ENCODE measurements around the gene ABCC8. TPM values are rescaled to one million over a fixed set of nuclear protein-coding genes. Genes with fewer than 3 reads are reported as not detected.
A peak's percentile ranks its signal among the peaks of the same experiment; 100 is the strongest.

ABCC8 gene
- total and polyA plus RNA-seq, 2 experiments from 2014 or later = 2.0 to 3.4 TPM

DNA sequence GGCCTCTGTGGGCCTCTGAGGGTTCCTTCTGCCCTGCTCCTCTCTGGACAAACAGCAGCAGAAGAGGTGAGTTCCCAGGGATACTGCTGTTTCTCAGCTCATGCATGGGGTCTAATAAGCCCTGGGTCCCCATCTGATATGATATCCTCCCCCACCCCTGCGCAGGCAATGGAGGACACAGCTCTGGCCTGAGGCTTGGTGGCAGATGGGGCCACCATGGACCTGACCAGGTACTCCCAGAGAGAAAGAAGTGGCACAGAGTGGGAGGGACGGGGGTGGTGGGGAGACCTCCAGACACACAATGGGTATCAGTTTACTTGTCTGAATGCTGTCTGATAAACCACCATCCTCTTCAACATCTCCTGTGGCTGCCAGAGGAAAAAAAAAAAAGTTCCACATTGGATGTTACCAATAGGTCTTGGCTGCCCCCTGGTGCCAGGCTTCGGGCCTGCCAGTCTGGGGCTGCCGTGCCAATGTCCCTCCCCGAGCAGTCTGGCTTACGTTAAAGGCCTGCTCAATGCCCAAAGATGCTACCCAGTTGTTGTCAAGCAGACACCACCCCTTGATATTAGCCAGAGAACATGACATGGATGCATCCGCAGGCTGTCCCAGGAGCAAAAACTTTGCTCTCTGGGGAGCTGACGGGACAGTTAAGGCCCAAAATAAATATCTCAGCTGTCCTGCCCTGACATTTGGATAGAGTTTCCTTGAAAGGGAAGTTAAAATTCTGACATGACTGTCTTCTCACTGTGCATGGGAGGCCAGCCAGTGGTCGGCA, 27.9 kb upstream of the ABCC8 start:
- DNase-seq (ENCODE audit: low spot score) (peak; percentile 89), ATAC-seq (peak; percentile 86)
- no peaks in the 10 kb centered on the region for H3F3A ChIP-seq (replicated peaks; ENCODE audit: low read depth)
- H3K36me3 Mint-ChIP-seq (ENCODE audit: low read depth) = no peaks in the 10 kb centered on the region; the same call in 2 of the 3 replicates
- H3K4me3 Mint-ChIP-seq = no peak overlapping the region
- TF ChIP-seq ZNF114 (CRISPR knock-in tag; IDR thresholded peaks at IDR 0.05) (no peak), NANOG (IDR thresholded peaks at IDR 0.05; ENCODE audit: borderline replicate concordance) (no peak)
- TF ChIP-seq, protein P1, sequence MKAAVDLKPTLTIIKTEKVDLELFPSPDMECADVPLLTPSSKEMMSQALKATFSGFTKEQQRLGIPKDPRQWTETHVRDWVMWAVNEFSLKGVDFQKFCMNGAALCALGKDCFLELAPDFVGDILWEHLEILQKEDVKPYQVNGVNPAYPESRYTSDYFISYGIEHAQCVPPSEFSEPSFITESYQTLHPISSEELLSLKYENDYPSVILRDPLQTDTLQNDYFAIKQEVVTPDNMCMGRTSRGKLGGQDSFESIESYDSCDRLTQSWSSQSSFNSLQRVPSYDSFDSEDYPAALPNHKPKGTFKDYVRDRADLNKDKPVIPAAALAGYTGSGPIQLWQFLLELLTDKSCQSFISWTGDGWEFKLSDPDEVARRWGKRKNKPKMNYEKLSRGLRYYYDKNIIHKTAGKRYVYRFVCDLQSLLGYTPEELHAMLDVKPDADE (IDR thresholded peaks at IDR 0.05) = no peak
- TF ChIP-seq, protein P2, sequence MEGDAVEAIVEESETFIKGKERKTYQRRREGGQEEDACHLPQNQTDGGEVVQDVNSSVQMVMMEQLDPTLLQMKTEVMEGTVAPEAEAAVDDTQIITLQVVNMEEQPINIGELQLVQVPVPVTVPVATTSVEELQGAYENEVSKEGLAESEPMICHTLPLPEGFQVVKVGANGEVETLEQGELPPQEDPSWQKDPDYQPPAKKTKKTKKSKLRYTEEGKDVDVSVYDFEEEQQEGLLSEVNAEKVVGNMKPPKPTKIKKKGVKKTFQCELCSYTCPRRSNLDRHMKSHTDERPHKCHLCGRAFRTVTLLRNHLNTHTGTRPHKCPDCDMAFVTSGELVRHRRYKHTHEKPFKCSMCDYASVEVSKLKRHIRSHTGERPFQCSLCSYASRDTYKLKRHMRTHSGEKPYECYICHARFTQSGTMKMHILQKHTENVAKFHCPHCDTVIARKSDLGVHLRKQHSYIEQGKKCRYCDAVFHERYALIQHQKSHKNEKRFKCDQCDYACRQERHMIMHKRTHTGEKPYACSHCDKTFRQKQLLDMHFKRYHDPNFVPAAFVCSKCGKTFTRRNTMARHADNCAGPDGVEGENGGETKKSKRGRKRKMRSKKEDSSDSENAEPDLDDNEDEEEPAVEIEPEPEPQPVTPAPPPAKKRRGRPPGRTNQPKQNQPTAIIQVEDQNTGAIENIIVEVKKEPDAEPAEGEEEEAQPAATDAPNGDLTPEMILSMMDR (conservative IDR thresholded peaks at IDR 0.05; ENCODE audit: low read depth in 2 of 2) = peak; percentile 85 to 89
- H3K27me3 Mint-ChIP-seq (ENCODE audit: insufficient read depth, low read depth, poor library complexity) = peaks cover 17% of the 10 kb centered on the region
- H3K4me1 Mint-ChIP-seq = no peaks in the 10 kb centered on the region; the same call in 2 of the 3 replicates
- H3K36me3 ChIP-seq (ENCODE audit: insufficient read depth) = no peaks in the 10 kb centered on the region
- H2AFZ ChIP-seq = no peak overlapping the region
- no peaks in the 10 kb centered on the region for H4K20me1 ChIP-seq (replicated peaks; ENCODE audit: insufficient read depth)
- no peaks in the 10 kb centered on the region for H3K27me3 ChIP-seq (ENCODE audit: insufficient read depth)
- H3K27ac Mint-ChIP-seq = no peak overlapping the region
- H3K4me3 ChIP-seq = no peak overlapping the region
- no peak overlapping the region for H3K4me2 ChIP-seq
- no peak overlapping the region for H3K27ac ChIP-seq (ENCODE audit: low read depth)
- no peaks in the 10 kb centered on the region for H3K9me2 ChIP-seq (ENCODE audit: insufficient read depth)
- no peaks in the 10 kb centered on the region for H3K4me1 ChIP-seq (ENCODE audit: insufficient read depth)
- no peaks in the 10 kb centered on the region for H3K79me2 ChIP-seq (replicated peaks; ENCODE audit: insufficient read depth)
- no peaks in the 10 kb centered on the region; the same call in 2 of the 3 replicates for H3K9me3 Mint-ChIP-seq

DNA sequence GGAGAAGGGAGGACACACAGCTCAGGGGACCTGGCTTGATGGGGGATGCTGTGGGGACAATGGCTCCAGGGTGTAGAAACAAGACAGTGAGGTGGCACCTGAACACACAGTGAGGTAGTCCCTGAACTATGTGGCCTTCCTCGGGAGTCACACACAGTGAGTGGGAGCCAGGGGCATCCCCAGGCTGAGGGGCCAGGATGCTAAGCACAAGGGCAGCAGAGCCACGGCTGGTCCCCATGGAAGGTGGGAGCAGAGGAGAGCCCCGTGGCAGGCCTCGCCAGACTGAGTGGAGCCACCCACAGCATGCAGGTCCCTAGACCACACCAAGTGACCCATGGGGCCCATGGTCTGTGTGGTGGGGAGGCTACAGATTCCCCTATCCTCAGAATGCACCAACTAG, 26.0 kb upstream of the ABCC8 start:
- Histone ChIP-seq H4K20me1 (replicated peaks; ENCODE audit: insufficient read depth) (no peaks in the 10 kb centered on the region), H3K36me3 (ENCODE audit: insufficient read depth) (no peaks in the 10 kb centered on the region), H3K4me1 (ENCODE audit: insufficient read depth) (no peaks in the 10 kb centered on the region), H3K27ac (ENCODE audit: low read depth) (no peak overlapping the region), H3K79me2 (replicated peaks; ENCODE audit: insufficient read depth) (no peaks in the 10 kb centered on the region), H3F3A (replicated peaks; ENCODE audit: low read depth) (no peaks in the 10 kb centered on the region), H2AFZ (no peak overlapping the region), H3K27me3 (ENCODE audit: insufficient read depth) (no peaks in the 10 kb centered on the region), H3K4me2 (no peak overlapping the region), H3K9me2 (ENCODE audit: insufficient read depth) (no peaks in the 10 kb centered on the region), H3K4me3 (no peak overlapping the region)
- Mint-ChIP-seq H3K4me1 (peaks cover 6% of the 10 kb centered on the region), H3K36me3 (ENCODE audit: low read depth) (no peaks in the 10 kb centered on the region; the same call in 2 of the 3 replicates), H3K27me3 (ENCODE audit: insufficient read depth, low read depth, poor library complexity) (peaks cover 16% of the 10 kb centered on the region), H3K9me3 (no peaks in the 10 kb centered on the region; the same call in 2 of the 3 replicates), H3K4me3 (no peak overlapping the region), H3K27ac (no peak overlapping the region)
- DNase-seq (ENCODE audit: low spot score) (no peak), ATAC-seq (no peak)
- TF ChIP-seq EZH2 (IDR thresholded peaks at IDR 0.05; ENCODE audit: low read depth, unreplicated experiment) (no peak), EZH2phosphoT487 (IDR thresholded peaks at IDR 0.05; ENCODE audit: unreplicated experiment) (no peak), JUNB (IDR thresholded peaks at IDR 0.05; ENCODE audit: unreplicated experiment) (no peak), STAT1 (IDR thresholded peaks at IDR 0.05; ENCODE audit: unreplicated experiment) (no peak), CREB1 (CRISPR knock-in tag; IDR thresholded peaks at IDR 0.05; ENCODE audit: low read depth) (no peak)
- TF ChIP-seq, protein P3, sequence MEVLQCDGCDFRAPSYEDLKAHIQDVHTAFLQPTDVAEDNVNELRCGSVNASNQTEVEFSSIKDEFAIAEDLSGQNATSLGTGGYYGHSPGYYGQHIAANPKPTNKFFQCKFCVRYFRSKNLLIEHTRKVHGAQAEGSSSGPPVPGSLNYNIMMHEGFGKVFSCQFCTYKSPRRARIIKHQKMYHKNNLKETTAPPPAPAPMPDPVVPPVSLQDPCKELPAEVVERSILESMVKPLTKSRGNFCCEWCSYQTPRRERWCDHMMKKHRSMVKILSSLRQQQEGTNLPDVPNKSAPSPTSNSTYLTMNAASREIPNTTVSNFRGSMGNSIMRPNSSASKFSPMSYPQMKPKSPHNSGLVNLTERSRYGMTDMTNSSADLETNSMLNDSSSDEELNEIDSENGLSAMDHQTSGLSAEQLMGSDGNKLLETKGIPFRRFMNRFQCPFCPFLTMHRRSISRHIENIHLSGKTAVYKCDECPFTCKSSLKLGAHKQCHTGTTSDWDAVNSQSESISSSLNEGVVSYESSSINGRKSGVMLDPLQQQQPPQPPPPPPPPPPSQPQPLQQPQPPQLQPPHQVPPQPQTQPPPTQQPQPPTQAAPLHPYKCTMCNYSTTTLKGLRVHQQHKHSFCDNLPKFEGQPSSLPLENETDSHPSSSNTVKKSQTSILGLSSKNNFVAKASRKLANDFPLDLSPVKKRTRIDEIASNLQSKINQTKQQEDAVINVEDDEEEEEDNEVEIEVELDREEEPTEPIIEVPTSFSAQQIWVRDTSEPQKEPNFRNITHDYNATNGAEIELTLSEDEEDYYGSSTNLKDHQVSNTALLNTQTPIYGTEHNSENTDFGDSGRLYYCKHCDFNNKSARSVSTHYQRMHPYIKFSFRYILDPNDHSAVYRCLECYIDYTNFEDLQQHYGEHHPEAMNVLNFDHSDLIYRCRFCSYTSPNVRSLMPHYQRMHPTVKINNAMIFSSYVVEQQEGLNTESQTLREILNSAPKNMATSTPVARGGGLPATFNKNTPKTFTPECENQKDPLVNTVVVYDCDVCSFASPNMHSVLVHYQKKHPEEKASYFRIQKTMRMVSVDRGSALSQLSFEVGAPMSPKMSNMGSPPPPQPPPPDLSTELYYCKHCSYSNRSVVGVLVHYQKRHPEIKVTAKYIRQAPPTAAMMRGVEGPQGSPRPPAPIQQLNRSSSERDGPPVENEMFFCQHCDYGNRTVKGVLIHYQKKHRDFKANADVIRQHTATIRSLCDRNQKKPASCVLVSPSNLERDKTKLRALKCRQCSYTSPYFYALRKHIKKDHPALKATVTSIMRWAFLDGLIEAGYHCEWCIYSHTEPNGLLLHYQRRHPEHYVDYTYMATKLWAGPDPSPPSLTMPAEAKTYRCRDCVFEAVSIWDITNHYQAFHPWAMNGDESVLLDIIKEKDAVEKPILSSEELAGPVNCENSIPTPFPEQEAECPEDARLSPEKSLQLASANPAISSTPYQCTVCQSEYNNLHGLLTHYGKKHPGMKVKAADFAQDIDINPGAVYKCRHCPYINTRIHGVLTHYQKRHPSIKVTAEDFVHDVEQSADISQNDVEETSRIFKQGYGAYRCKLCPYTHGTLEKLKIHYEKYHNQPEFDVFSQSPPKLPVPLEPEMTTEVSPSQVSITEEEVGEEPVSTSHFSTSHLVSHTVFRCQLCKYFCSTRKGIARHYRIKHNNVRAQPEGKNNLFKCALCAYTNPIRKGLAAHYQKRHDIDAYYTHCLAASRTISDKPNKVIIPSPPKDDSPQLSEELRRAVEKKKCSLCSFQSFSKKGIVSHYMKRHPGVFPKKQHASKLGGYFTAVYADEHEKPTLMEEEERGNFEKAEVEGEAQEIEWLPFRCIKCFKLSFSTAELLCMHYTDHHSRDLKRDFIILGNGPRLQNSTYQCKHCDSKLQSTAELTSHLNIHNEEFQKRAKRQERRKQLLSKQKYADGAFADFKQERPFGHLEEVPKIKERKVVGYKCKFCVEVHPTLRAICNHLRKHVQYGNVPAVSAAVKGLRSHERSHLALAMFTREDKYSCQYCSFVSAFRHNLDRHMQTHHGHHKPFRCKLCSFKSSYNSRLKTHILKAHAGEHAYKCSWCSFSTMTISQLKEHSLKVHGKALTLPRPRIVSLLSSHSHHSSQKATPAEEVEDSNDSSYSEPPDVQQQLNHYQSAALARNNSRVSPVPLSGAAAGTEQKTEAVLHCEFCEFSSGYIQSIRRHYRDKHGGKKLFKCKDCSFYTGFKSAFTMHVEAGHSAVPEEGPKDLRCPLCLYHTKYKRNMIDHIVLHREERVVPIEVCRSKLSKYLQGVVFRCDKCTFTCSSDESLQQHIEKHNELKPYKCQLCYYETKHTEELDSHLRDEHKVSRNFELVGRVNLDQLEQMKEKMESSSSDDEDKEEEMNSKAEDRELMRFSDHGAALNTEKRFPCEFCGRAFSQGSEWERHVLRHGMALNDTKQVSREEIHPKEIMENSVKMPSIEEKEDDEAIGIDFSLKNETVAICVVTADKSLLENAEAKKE (CRISPR knock-in tag; IDR thresholded peaks at IDR 0.05) = no peak
